Cardiac septum (tissue), 1 donor: ENCODE measurements around the gene TMEM208. TPM values are rescaled to one million over a fixed set of nuclear protein-coding genes. Genes with fewer than 3 reads are reported as not detected.
A peak's percentile ranks its signal among the peaks of the same experiment; 100 is the strongest.

ENCODE experiments used
- DNase-seq: peaks from one replicate; pipeline ENCODE4 v3.0.0-alpha.2; 2020; ENCODE audit warnings: low spot score
- intact Hi-C: fragments of 100-400 bp; cut with DNase I; formaldehyde crosslinking; loops from one replicate; pipeline ENCODE4 v1.14.0; 2022
- total RNA-seq: library from RNA; stranded (reverse); fragmentation: NEBNext Ultra II Directional; extraction: Animal tissue kit (Norgen Biotek cat#: 25700); gene quantifications from one replicate; pipeline ENCODE4 v1.2.1, GENCODE V29; 2021
- donor health status: DM: no; HTN: no; CAD: no.

TMEM208 gene
- total RNA-seq, 1 donor from 2014 or later: 16.3 TPM

DNA sequence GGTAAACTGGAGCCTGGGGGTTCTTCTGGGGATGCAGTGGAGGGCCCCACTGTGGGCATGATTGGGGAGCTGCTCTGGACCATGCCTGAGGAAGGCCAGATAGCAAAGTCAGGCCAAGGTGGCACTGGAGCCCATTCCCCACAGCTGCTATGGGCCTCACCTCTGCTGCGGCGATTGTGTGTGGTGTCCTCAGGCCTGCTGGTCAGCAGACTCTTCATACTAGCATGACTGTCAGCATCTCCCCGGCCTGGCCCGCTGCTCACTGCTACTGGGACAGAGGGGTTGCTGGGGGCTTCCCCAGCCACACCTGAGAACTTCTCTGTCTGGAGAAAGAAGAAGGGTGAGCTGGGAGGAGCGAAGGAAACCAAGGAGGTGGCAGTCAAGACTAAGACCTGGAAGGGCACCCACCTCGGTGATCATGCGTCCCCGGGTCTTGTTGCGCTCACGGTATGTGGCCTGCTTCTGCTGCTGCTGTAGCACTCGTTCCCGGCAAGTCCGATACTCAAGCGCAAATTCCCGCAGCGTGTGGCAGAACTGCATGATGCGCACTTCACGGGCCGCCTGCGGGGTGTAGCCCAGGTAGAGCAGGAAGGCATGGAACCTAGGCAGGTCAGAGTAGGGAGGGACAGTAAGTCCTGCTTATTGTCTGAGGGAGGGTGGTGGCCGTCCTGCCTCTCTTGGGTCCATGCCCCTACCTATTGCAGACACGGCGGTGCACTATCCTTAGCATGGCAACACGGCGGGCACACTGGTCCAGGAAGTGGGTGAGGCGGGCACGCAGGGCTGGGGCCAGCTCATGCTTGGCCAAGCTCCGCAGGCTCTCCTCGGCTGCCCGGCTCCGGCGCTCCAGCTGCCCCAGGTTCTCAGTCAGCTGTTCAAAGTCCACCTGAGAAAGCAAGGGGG lies 3.2 kb downstream of the TMEM208 start:
- no peak for DNase-seq
- intact Hi-C loops: no loop called here

DNA sequence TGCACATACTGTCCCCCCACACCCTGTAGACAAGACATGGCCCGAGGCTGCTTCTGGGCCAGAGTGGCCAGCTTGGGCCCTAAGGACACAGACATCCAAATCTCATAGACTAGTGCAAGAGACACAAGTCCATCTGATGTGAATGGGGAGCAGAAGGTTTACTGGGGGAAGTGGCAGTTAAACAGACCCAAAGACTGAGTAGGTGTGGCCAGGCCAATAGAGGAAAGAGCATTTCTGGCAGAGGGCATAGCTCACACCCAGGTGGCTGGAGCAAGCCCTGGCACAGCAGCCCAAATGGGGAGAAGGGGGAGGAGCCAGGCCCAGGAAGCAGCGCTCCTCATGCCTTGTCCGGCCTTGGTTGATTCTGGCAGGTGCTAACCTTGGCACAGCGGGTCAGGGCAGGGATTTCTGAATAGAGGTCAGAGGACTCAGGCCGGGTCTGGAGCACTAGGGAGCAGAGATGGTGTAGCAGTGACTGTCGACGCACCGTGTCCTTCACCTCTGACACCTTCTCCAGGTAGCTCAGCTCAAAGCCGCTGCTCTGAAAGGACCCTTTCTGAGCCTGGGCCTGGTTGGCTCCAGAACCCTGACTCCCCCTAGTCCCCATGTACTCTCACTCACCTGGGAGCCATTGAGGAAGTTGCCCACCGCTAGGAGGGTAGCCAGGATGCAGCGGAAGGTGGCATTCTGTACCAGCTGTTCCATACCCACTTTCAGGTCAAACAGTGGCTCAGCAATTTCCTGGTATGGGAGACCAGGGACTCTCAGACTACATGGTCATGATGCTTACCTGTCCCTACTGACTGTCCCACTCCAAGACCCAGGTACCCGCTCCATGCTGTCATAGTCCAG lies 4.1 kb downstream of the TMEM208 start:
- intact Hi-C loops: no loop called here
- no peak for DNase-seq

DNA sequence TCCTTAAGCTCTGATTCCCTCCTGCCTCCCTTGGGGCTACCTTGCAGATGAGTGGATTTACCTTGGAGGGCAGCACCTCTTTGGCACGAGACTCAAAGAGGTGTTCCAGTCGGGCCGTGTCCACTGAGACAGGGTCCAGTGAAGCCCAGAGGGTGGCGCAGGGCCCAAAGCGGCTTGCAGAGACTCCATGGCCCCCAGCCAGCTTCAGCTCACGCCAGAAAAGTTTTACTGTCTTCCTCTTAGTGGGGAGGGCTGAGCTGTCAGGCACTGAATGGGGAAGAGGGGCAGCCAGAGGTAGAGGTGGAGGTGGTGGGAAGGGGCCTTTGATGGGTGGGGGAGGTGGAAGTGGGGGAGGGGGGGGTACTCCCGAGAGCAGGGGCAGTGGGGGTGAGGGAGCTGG lies 6.7 kb downstream of the TMEM208 start:
- DNase-seq: no peak
- intact Hi-C loops: no loop called here

DNA sequence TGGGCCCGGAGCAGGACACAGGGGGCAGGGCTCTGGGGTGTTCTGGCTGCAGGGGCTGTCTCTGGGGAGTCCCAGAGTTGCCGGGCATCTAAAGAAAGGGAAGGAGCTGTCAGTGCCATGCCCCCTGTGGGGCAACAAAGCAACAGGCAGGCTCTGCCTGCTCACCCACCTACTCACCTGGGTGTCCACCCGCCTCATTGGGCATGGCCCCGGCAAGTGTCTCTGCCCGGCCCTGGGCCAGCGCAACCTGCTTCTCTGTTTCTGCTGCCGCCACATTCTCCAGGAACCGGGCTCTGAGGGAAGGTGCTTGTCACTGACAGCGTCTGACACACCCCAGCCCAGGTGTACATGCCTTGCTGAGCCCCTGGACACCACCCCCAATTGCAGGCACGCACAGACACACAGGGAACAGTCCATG lies 7.3 kb downstream of the TMEM208 start:
- intact Hi-C loops: no loop called here
- DNase-seq: no peak

DNA sequence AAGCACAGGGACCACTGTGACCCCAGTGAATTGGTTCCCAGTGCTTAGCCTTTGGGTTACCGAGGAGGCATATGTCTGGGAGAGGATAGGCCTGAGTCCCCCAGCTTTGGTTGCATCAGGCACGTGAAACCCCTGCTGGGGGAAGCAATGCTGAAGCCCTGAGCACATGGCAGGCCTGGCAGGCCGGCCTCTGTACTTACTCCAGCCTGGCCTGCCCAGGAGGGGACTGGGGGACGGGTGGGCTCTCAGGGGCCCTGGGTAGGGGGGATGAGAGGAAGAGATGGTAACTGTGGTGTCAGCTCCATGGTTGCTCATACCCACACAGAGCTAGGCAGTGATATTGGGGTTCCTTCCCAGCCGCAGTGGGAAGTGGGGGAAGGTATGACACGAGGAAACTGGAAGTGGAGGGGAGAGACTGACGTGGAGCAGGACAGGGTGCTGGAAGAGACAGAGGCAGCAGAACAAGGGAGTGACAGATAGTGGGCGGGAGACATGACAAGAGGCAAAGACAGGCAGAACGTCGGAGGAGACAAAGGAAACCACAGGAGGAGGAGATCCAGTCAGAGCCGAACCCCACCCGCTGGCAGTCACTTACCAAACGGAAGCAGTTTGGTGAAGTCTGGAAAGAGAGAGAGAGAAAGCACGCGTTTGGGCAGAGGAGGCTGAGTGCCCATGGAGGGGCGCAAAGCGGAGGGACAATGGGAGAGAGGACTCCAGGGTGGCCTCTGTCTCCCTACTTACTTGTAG lies 9.1 kb downstream of the TMEM208 start:
- DNase-seq: no peak
- intact Hi-C loops: no loop called here

DNA sequence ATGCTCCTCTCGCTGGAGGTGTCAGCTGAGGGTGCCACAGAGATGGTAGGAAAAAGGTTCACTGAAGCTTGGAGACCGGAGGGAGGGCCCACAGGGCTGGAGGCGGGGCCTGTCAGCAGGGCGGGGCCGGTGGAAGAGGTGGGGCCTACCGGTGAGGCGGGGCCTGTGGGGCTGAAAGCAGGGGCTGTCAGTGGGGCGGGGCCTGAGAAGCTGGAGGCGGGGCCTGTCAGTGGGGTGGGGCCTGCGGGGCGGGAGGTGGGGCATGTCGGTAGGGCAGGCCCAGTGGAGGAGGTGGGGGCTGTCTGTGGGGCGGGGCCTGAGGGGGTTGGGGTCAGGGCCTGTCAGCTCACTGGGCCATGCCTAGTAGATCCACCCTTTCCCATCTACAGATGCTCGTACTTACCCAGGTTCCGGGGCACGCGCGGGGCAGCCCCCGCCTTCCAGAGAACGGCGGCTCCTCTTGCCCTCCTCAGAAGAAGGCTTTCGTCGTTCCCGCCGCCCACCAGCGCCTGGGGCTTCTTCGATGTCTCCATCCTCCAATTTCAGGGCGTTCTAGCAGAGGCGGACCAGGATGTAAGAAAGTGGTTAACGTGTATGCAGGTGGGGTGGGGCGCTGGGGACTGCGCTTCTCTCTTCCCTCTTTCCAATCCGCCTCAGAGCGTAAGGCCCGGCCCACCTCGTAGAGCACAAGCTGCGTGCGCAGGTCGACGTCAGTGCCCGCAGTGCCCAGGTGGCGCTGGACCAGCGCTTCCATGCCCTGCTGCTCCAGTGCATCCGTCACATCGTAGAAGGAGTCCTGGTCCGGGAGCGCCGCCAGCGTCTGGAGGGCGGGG lies 9.8 kb downstream of the TMEM208 start:
- intact Hi-C loops: no loop called here
- DNase-seq: no peak

DNA sequence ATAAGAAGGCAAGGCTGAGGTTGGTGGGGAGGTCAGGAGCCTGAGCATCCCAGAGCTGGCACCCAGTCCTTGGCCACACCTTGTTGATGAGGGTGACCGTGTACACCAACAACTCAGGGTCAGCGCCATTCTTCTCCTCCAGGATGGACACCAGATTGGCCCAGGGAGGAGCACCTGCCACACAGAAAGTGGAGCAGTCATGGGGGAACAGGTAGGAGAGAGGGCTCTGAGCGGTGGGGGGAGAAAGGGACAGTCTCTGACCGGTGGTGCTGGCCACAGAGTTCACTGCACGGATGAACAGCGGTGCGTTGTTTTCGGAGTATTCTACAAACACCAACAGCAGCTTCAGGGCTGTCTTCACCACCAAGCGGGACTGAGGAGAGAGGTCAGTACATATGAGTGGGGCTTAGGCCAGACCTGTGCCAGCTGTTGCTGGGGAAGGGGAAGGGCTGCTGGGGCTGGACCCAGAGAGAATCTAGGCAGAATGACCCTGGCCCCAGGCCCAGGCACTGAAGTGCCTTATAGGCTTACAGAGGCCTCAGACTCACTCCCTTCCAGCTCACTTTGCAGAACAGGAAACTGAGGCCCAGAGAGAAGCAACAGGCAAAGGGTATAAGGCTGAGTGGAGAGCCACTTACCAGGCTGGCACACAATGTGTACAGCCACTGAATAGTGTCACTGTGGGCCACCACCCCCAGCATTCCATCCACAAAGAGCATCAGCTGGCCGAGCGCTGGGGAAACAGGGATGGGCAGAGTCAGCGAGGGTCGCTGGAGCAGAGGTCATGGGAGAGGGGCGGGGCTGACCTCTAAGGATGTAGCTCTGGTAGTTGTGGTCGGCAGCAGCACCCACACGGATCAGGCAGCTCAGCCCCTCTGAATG lies 10.7 kb downstream of the TMEM208 start:
- intact Hi-C loops: no loop called here
- no peak for DNase-seq

DNA sequence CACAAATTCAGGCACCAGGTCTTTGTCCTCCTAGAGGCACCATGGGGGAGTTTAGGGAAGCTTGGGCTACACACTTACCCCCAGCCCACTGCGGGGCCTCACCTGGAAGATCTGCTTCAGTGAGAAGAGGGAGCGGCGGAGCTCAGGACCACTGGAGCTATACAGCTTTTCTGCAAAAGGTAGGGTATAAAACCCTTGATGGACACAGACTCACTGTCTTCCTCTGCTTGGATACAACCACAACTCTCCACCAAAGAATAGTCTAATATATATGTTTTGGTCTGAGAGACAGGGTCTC lies 11.3 kb downstream of the TMEM208 start:
- no peak for DNase-seq
- intact Hi-C loops: no loop called here

DNA sequence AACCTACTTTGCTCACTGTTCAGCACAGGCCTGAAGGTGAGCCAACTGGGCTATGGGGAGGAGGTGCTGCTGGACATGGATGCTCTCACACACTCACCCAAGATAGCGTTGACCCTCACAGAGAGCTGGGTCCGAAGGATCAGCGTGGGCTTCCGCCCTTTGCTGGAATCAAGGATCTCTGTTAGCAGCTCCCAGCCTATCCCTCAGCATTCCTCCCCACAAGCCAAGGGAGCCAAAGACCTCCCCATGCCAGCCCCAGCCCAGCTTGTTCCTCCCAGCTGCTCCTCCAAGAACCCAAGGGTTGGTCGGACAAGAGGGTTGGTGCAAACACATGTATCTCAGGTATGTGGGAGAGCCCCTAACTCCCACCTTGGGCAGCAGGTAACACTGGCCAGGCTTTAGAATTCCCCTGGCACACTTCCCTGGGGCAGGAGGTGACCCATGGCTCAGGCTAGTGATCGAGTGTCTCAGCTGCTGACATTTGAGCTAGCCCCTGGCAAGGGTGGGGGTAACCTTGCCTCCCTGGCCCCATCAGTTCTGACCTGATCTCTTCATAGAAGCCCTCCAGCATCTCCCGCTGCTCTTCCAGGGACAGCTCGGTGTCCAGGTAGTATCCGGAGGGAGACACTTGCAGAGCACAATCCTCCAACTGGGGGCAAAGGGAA lies 12.0 kb downstream of the TMEM208 start:
- intact Hi-C loops: no loop called here
- no peak for DNase-seq

DNA sequence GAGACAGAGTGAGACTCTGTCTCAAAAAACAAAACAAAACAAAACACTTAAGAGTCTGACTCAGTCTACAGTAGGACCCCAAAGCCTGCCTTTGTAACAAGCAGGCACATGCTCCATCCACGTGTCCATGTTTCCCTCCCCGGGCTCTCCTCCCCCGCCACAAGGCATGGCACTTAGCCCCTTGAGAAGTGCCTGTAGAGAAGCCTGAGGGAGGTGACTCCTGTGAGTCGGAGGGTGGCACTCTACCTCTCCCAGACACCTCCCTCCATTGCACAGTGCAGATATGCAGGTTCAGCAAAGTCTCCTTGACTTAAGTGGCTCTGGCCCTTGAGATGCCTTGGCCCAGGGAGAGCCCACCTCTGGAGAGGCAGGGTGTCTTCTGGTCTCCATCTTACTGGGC lies 13.6 kb downstream of the TMEM208 start:
- intact Hi-C loops: no loop called here
- DNase-seq: no peak

DNA sequence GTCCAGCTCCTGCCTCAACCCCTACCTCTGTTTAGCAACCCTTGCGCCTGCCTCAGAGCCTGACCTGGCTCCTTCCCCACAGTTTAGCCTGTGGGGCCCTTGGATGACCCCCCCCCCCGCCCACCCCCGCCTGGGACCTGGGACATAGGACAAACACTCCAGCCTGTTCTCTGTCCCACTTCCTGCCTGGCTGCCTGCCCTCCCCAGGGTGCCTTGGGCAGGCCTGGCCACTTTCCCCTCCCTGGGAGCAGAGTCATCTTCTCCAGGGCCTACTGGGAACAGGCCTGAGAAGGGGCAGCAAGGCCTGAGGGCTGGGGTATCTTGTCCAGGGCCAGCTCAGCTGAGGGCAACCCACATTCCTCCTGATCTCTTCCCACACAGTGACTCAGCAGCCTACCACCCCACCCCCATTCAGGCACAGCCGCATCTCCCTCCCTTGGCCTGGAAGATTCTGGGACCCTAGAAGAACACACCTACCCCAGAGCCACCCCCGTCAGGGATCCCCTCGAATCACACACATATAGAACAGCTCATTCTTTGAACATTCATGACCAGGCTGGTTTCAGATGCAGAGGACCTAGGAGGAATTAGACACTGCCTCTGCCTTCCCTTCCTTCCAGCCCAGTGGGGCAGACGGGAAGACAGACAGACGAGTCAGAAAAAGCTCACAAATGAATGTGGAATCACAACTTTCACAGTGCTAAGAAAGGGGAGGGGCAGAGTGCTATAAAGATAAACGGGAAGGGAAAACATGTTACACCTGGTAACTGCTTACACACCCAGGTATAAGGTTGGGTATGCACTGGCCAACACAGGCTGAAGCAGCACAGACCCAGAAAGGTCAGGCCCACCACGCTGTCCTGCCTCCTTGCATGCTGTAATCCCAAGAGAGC lies 14.3 kb downstream of the TMEM208 start:
- DNase-seq: peak; percentile 84
- intact Hi-C loops: no loop called here

DNA sequence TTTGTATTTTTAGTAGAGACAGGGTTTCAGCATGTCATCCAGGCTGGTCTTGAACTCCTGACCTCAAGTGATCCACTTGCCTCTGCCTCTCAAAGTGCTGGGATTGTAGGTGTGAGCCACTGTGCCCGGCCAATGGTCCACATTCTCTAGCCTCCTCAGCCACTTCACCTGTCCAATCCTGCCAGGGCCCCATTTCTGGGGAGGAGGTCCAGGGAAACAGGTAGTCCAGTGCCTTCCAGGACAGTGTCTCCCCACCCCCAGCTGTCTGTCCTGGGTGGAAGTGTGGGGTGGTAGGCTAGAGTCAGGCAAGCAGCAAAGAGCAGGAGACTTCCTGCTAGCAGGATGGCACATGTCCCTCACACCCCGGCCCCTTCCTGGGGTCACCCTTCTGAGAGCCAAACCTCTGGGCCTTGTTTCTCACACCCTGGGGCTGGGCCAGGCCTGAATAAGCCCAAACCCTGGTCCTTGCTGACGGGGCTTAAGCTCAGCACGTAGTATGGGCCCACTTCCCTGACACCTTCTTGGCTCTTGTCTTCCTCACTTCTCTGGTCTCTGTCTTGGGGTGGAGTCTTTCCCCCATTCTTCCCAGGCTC lies 15.3 kb downstream of the TMEM208 start:
- intact Hi-C loops: no loop called here
- DNase-seq: no peak

DNA sequence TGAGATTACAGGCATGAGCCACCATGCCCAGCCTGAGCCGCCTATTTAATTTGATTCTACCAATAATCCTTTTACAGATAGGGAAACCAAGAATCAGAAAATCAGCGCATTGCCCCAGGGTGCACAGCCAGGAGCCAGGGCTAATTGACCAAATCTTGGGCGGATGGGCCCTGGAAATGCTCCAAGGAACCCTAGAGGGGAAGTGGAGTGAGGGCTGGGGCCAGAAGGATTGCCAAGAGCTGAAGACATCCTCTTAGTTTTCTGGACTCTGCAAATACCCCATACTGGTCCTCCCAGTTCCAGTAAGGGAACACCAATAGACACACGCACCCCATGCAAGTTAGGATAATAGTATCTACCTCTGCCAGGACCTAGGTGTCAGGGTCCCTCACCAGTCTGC lies 16.6 kb downstream of the TMEM208 start:
- no peak for DNase-seq
- intact Hi-C loops: no loop called here

DNA sequence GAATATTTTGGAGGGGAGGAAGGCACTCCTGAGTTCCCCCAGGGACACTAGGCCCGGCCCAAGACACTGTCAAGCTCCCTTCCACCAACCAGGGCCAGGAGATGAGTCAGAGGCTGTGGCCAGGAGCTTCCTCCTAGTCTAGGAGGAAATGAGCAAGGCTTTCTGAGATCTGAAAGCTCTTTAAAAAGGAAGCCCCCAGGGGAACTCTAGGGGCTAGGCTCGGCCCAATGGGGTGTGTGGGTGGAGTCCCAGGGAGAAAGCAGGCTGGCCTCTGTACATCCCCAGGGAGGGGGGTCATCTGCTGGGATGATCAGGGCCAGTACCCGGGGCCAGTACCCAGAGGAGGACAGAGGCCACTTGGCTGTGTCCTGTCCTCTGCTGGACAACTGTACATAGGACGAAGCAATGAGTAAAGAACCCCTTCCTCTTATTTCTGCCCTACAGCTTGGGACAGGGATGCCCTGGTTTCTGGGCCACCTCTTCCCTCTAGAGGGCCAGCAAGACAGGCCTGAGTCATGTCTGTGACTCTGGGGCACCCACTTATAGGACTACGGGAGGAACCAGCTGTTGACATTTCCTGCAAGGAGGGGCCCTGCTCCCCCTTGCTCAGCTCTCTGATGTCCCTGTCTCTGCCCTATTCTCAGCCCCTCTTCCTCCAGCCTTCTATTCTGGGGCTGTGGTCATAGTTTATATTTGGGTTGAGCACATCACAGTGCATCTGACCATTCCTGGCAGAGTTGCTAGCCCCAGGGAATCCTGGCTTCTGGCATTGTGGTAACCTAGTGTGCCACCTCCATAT lies 17.7 kb downstream of the TMEM208 start:
- peak; percentile 95 for DNase-seq
- intact Hi-C loops: loop anchor here (5.0 kb wide), 1 partner anchor 267 kb away; no protein-coding TSS in a partner anchor

DNA sequence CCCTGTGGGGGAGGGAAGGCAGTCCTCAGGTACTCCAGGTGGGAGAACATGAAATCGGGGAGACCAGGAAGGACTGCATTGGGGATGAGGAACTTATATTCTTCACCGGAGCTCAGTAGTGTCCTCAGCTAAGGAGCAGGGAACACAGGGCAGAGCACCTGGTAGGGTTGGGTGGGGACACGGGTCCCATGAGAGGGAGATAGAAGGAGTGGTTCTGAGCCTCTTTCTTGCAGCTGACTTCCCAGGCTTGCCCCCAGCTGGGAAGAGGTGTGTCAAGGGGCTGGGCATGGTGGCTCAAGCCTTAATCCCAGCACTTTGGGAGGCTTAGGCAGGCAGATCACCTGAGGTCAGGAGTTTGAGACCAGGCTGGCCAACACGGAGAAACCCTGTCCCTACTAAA lies 18.3 kb downstream of the TMEM208 start:
- intact Hi-C loops: loop anchor here (5.0 kb wide), 1 partner anchor 268 kb away; no protein-coding TSS in a partner anchor

DNA sequence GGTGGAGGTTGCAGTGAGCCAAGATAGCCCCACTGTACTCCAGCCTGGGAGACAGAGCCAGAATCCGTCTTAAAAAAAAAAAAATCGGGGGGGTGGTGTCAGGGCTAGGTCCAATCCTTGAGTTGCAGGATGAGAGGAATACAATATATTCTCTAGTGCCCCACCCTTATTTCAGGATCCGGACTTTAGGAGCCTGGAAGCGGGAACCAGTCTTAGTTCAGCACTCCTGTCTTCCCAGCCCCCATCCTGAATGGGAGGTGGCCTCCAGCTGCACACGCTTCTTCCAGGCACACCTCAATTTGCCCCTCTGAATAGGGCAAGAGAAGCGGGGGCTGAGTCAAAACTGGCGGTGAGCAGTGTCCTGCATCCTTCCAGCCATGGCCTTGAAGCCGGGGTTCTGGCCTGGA lies 18.7 kb downstream of the TMEM208 start:
- no peak for DNase-seq

More for the DNA sequence above, 18.3 kb downstream of the TMEM208 start:
- no peak for DNase-seq

More for the DNA sequence above, 18.7 kb downstream of the TMEM208 start:
- intact Hi-C loops: loop anchor here (5.0 kb wide), 1 partner anchor 268 kb away; no protein-coding TSS in a partner anchor
